Eye (tissue), 1 donor: ENCODE results near the gene UBE2K.
"Not testable (repeated sequence)": the region's sequence is repeated elsewhere in the genome, so short reads cannot be mapped to it uniquely, and the experiment has no call there.

Experiments
- DNase-seq: peaks from one replicate; pipeline ENCODE4 v3.0.0-alpha.2; 2015

UBE2K gene, protein sequence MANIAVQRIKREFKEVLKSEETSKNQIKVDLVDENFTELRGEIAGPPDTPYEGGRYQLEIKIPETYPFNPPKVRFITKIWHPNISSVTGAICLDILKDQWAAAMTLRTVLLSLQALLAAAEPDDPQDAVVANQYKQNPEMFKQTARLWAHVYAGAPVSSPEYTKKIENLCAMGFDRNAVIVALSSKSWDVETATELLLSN

GRCh38 chr4:39697740-39698423, at the start of gene UBE2K:
Gene UBE2K, plus strand, starts transcription at chr4:39698136. Its CDS starts 192 bp downstream, at chr4:39698328.
- DNase-seq: peak; percentile 95

DNA sequence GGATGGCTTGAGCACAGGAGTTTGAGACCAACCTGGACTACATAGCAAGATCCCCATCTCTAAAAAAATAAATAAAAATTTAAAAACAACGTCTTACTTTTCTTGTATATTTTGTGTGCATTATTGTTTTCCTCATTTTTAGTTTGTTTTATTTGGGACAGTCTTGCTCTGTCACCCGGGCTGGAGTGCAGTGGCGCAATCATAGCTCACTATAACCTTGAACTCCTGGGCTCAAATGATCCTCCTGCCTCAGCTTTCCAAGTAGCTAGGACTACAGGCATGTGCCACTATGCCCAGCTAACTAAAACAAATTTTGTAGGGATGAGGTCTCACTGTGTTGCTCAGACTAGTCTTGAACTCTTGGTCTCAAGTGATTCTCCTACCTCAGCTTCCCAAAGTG, 49.7 kb upstream of the UBE2K start:
- no peak for DNase-seq

GRCh38 chr4:39648827-39649558, 48.9 kb upstream of the UBE2K start:
- no peak for DNase-seq

- no peak for DNase-seq
These were observed 48.2 kb upstream of the UBE2K start for GRCh38 chr4:39649639-39650265.

GRCh38 chr4:39651586-39651985, 46.4 kb upstream of the UBE2K start:
- not testable (repeated sequence) for DNase-seq

GRCh38 chr4:39655211-39655610, 42.7 kb upstream of the UBE2K start:
- no peak for DNase-seq

GRCh38 chr4:39655876-39656275, 42.1 kb upstream of the UBE2K start:
- no peak for DNase-seq

- not testable (repeated sequence) for DNase-seq
These were observed 41.3 kb upstream of the UBE2K start for GRCh38 chr4:39656638-39657037.

DNA sequence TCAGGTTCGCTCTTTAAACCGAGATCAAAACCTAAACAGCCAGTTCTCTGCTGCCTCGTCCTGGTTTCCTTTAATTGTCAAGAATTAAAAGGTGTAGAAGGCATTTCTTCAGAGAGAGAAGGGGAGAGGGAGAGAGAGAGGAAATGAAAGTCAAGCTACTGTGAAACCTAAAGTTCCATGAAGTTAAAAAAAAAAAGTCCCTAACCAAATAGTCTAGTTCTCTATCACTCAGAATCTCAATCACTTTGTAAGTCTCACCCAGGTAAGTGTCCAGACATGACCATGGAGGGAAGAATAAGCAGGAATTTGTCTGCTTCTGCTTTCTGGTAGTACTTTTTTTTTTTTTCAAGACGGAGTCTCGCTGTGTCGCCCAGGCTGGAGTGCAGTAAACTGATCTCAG, 40.5 kb upstream of the UBE2K start:
- DNase-seq: no peak

DNA sequence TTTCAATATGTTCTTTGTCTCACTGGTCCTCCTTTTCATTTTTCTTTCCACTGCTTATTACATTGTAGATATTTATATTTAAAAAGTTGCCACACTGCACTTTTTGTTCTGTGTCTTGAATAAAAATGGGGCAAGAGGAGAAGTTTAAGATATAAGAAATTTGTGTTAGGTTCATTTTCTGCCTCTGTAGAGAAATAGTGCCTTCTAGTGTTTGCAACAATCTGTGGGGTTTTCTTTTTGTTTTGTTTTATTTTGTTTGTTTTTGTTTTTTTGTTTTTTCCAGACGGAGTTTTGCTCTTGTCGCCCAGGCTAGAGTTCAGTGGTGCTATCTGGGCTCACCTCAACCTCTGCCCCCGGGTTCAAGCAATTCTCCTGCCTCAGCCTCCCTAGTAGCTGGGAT, 39.2 kb upstream of the UBE2K start:
- DNase-seq: no peak

DNA sequence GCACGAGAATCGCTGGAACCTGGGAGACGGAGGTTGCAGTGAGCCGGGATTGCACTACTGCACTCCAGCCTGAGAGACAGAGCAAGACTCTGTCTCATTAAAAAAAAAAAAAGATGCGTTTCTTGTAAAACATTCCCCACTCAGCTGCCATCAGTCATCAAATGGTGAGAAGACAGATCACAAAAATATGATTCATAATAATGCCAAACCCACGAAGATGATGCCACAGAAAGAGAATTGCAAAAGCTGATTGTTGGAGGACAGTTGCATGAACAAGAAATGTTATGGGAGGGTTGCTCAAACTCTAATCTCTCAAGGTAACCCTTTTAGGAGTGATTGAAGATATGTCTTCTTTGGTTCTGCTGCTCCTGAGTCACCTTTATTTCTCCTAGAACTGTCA, 37.9 kb upstream of the UBE2K start:
- DNase-seq: no peak

DNA sequence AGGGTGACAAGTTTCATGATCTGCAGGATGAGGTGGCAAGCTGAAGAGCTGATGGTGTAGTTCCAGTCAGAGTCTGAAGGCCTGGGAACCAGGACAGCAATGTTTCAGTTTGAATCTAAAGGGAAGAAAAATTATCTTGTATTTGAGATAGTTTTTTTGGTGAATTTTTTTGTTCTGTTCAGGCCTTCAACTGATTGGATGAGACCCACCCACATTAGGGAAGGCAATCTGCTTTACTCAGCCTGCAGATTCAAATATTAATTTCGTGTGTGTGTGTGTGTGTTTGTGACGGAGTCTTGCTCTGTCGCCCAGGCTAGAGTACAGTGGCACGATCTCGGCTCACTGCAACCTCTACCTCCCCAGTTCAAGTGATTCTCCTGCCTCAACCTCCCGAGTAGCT, 37.2 kb upstream of the UBE2K start:
- DNase-seq: no peak

DNA sequence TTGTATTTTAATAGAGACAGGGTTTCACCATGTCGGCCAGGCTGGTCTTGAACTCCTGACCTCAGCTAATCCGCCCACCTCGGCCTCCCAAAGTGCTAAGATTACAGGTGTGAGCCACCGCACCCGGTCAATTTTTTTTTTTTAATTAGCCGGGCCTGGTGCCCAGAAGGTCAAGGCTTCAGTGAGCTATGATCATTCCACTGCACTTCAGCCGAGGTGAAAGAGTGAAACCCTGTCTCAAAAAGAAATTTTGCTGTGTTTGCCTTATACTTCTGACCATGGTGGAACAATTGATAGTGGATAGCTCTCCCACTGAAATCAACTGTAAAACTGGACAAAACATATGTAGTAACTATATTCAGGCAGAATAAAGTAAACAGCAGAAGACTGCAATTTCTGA, 35.3 kb upstream of the UBE2K start:
- no peak for DNase-seq

DNA sequence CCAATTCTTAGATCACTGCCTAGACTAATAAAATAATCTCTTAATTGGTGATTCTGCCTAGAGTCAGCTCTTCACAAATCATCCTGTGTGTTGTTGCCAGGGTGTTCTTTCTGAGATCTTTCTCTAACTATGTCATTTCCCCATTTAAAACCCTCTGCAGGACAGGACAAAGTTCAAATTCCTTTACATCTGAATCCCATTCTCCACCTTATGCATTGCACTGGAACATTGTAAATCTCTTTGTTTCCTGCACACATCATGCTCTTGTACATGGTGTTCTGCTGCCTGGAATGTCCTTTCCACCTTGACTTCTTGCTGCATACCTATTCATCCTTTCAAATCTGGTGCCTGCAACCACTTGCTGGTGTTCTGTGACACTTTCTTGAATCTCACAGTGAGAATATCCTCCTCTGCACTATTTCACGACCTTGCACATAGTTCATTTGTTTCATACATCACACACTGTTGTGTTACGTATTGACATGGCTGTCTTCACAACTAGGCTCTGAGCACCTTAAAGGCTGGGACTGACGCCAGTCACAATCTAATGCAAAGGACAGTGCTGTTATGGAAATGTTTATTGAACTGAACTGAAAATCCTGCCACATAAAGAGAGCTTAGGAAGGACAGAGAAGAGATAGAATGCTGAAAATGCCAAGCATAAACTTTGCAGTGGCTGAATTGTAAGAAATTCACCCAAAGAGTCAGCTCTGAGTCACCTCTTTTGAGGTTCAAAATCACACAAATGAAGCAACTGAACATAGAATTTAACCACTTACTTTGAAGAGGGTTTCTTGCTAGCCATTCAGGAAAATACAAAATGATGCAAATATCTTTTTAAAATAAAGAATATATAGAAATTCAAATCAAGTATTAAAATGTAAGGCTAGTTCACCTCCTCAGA, 32.9 kb upstream of the UBE2K start:
- no peak for DNase-seq

DNA sequence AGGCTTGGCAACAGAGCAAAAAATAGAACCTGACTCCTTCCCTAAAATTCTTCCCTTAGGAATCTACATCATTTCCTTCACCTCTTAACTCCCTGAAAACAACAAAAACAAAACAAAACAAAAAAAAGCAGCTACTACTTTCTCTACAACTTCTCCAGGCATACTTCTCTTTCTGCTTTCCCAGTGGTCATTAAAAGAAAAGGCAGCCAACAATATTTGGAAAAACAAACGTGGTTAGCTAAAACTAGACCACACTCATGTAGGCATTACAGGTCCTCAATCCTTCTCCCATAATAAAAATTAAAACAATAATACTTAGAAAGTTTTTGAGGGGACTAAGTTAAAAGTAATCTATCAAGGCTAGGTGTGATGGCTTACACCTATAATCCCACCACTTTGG, 30.2 kb upstream of the UBE2K start:
- DNase-seq: no peak

DNA sequence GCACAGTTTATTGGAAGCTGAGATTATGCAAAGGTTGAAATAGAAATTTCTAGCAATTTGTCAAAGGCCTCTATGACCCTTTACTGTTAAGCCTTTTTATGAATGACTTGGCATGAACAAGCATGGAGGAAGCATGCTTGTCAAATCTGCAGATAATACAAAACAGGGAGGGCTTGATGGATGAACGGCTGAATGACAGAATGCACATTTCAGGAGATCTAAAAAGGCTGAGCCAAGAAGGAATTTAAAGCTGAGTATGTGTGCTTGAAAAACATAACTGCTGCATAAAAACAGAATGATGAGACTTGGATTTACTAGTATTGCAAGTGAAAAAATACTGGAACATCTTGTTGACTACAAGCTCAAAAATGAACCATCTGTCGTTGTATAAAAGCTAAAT, 29.0 kb upstream of the UBE2K start:
- peak; percentile 23 for DNase-seq

- not testable (repeated sequence) for DNase-seq
These were observed 27.6 kb upstream of the UBE2K start for GRCh38 chr4:39670296-39670695.

- DNase-seq: not testable (repeated sequence)
These were observed 22.3 kb upstream of the UBE2K start for GRCh38 chr4:39675681-39676080.

- not testable (repeated sequence) for DNase-seq
These were observed 16.9 kb upstream of the UBE2K start for GRCh38 chr4:39681003-39681402.

GRCh38 chr4:39682138-39682537, 15.8 kb upstream of the UBE2K start:
- DNase-seq: no peak

- no peak for DNase-seq
These were observed 11.9 kb upstream of the UBE2K start for GRCh38 chr4:39685990-39686389.

DNA sequence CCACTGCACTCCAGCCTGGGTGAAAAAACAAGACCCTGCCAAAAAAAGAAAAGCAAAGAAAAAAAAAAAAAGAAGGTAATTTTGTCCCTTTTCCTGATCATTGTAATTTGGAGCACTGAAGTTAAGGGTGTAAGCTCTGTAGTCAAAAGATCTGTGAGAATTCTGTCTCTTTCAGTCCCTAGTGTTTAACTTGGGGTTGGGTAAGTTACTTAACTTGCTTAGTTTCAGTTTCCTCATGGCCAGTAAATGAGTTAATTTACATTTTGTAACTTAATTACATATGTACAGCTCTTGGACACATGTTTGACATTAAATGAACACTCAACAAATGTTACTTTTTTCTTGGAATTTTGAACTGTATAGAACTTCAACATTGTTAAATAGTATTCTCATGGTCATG, 10.9 kb upstream of the UBE2K start:
- DNase-seq: no peak

DNA sequence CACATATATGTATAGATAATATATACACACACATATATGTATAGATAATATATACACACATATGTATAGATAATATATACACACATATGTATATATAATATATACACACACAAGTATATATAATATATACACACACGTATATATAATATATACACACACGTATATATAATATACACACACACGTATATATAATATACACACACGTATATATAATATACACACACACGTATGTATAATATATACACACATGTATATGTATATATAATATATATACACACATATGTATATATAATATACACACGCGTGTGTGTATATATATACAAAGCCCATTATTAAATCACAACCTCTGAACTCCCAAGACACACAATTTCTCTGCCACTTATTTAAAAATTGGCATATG, 8.0 kb upstream of the UBE2K start:
- DNase-seq: no peak
